ENCODE data around the gene IPCEF1.

The IPCEF1 gene

DNA sequence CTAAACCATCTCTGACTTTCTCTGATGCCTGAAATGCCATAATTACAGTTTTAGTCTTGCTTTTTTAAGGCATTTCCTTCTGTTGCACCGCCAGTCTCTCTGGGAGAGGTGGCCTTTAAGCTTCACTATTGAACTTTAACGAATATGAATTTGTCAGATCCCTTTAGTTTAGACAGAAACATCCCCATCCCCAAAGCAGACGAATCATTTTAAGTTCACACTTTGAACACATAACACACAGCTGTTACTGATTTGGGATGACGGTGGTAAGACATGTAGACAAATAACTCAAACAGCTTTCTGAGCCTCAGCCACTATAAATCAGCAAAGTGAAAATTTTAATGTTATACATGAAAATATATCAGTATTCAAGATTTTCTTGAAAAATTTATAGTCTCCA lies 7.2 kb upstream of the IPCEF1 start:
- no peak for DNase-seq (ENCODE audit: low read depth)
- no peak for TF ChIP-seq CTCF (IDR thresholded peaks at IDR 0.05; ENCODE audit: low read length, missing control alignments)
- no peak overlapping the region for H3K4me3 ChIP-seq (replicated peaks; ENCODE audit: low read depth, low read length)

DNA sequence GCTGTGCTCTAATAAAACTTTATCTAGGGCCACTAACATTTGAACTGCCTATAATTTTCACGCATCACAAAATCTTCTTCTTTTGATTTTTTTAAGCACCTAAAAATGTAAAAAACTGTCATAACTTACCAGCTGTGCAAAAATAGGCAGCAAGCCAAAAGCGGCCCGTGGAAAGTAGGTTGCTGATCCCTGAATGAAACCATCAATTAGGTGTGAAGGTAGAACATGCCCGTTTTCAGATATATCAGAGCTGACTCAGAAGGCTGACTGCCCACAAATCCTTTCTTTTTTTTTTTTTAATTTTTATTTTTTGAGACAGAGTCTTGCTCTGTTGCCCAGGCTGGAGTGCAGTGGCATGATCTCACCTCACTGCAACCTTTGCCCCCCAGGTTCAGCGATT lies 4.9 kb upstream of the IPCEF1 start:
- H3K4me3 ChIP-seq (replicated peaks; ENCODE audit: low read depth, low read length), result no peak overlapping the region
- no peak for DNase-seq (ENCODE audit: low read depth)
- no peak for TF ChIP-seq CTCF (IDR thresholded peaks at IDR 0.05; ENCODE audit: low read length, missing control alignments)

- no peak for TF ChIP-seq CTCF (IDR thresholded peaks at IDR 0.05; ENCODE audit: low read length, missing control alignments)
- no peak for DNase-seq (ENCODE audit: low read depth)
- no peak overlapping the region for H3K4me3 ChIP-seq (replicated peaks; ENCODE audit: low read depth, low read length)
Measured at GRCh38 chr6:154360476-154360875, 3.9 kb upstream of the IPCEF1 start.

GRCh38 chr6:154359679-154360078 lies 3.1 kb upstream of the IPCEF1 start:
- no peak for DNase-seq (ENCODE audit: low read depth)
- H3K4me3 ChIP-seq (replicated peaks; ENCODE audit: low read depth, low read length), result no peak overlapping the region
- TF ChIP-seq CTCF (IDR thresholded peaks at IDR 0.05; ENCODE audit: low read length, missing control alignments), result no peak

DNA sequence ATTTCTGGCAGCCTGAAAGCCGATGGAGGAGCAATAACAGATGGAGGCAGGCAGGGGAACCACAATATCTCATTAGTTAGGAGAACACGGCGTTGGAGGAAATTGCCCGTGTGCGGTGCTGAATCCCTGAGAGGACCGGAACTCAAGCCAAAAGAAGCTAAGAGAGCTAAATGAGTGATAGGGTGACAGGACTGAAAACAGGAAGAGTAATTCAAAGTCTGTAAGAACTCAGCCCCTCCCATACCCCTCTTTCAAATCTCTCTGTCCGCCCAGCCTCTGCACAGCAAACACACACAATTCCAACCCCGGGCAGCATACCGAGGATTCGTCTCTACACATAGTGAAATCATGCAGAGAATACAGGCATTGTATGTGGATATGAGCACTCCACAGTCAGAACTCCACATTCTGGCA lies 2.6 kb upstream of the IPCEF1 start:
- no peak for DNase-seq (ENCODE audit: low read depth)
- peak overlapping the region; percentile 13 for H3K4me3 ChIP-seq (replicated peaks; ENCODE audit: low read depth, low read length)
- TF ChIP-seq CTCF (IDR thresholded peaks at IDR 0.05; ENCODE audit: low read length, missing control alignments), result no peak

DNA sequence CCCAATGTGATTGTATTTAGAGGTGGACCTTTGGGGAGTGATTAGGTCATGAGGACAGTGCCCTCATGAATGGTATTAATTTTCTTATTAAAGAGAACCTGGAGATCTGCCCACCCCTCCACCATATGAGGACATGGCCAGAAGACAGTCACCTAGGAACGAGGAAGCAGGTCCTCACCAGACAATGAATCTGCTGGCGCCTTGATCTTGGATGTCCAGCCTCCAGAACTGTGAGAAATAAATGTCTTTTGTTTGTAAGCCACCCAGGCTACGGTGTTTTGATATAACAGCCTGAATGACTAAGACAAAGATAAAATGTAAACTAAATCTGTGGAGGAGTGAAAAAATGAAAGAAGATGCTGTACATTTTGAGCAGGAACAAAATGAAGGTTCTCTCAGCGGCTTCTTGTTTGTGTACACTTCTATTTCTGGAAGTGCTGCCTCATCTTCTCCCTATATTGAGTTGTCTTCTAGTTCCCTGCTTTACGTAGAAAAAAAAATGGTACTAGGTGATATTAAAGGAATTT lies 1.5 kb upstream of the IPCEF1 start:
- no peak overlapping the region for H3K4me3 ChIP-seq (replicated peaks; ENCODE audit: low read depth, low read length)
- no peak for TF ChIP-seq CTCF (IDR thresholded peaks at IDR 0.05; ENCODE audit: low read length, missing control alignments)
- no peak for DNase-seq (ENCODE audit: low read depth)

DNA sequence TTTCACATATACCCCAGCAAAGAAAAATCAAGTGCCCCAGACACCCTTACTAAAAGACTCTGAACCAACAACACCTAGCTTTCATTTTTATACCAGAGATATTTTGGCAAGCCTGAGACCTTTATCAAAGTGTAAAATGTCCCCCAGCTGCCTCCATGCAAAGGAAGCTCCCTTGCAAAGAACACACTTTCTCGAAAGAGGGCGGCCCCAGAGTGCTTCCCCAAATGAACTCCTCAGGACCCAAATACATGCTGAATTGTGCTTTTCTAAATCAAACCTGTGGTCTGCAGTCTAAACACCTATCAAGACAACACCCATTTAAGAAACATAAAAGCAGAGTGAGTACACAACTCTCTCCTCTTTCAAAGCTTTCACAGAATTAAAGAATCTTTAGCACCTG lies 490 bp downstream of the IPCEF1 start:
- TF ChIP-seq CTCF (IDR thresholded peaks at IDR 0.05; ENCODE audit: low read length, missing control alignments), result no peak
- H3K4me3 ChIP-seq (replicated peaks; ENCODE audit: low read depth, low read length), result no peak overlapping the region
- no peak for DNase-seq (ENCODE audit: low read depth)
